Loucy (cell line): ENCODE data around the gene ULK3.

Experiments
- EZH2phosphoT487 ChIP-seq: fragments of 200-600 bp; IDR thresholded peaks from 2 replicates; pipeline ENCODE4 v1.6.1; 2018; ENCODE audit warnings: antibody characterized with exemption, mild to moderate bottlenecking, moderate library complexity, borderline replicate concordance
- TF ChIP-seq, protein P1 (sequence below): fragments of 200-600 bp; sonication (generic); conservative IDR thresholded peaks from 2 replicates; pipeline ENCODE4 v1.5.1; 2014; ENCODE audit warnings: mild to moderate bottlenecking, antibody characterized with exemption, low read length

DNA sequence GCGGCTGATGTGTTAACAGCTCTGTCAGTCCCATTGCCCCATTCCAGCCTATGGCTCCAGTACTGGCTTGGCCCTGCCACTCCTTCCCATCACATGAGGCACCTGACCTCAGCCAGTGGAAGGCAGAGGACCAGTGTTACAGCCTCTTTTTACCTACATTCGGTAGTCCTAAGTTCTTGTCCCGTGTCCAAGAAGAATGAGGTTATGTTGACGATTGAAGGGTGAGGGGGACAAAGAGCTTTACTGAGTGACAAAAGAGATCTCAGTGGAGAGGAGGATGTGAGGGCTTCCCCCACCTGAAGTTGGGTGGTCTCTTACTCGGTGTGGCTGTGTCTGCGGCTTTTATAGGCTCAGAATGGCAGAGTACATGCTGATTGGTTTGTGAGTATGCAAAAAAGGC is 39.6 kb upstream of the ULK3 start:
- TF ChIP-seq, protein P1, sequence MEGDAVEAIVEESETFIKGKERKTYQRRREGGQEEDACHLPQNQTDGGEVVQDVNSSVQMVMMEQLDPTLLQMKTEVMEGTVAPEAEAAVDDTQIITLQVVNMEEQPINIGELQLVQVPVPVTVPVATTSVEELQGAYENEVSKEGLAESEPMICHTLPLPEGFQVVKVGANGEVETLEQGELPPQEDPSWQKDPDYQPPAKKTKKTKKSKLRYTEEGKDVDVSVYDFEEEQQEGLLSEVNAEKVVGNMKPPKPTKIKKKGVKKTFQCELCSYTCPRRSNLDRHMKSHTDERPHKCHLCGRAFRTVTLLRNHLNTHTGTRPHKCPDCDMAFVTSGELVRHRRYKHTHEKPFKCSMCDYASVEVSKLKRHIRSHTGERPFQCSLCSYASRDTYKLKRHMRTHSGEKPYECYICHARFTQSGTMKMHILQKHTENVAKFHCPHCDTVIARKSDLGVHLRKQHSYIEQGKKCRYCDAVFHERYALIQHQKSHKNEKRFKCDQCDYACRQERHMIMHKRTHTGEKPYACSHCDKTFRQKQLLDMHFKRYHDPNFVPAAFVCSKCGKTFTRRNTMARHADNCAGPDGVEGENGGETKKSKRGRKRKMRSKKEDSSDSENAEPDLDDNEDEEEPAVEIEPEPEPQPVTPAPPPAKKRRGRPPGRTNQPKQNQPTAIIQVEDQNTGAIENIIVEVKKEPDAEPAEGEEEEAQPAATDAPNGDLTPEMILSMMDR: no peak
- TF ChIP-seq EZH2phosphoT487: no peak
